ENCODE results near the gene PLEKHA8. TPM values are rescaled to one million over a fixed set of nuclear protein-coding genes. Genes with fewer than 3 reads are reported as not detected.
A peak's percentile ranks its signal among the peaks of the same experiment; 100 is the strongest.

Gene PLEKHA8
- total and polyA plus RNA-seq, 10 of the 15 experiments (the other 5 are each of a cell fraction or from before 2014, with no cell fraction given) = 1.1 to 13.2 (median 5.7) TPM

GRCh38 chr7:30001998-30002397 lies 26.2 kb upstream of the PLEKHA8 start:
- no peaks in the 10 kb centered on the region for H3K36me3 ChIP-seq (ENCODE audit: control insufficient read depth in 2 of 2, insufficient read depth in 2 of 2, low read length in 1 of 2)
- POLR2A ChIA-PET = interaction anchor here (0.6 kb wide), 1 partner anchor 21 kb away, joined by 3 read pairs; no protein-coding TSS in a partner anchor
- ATAC-seq = no peak
- no peak overlapping the region for H3K4me3 ChIP-seq
- no TSS peak for BruUV-seq (replicated peaks)
- no peak for DNase-seq (ENCODE audit: low read depth, low spot score)
- H3K9me3 ChIP-seq (replicated peaks; ENCODE audit: control insufficient read depth, insufficient read depth, low read length) = no peaks in the 10 kb centered on the region
- FAIRE-seq = peak; percentile 57
- in situ Hi-C loops (cut with MboI) (no loop called here), intact Hi-C loops (cut with micrococcal nuclease; ENCODE audit: unreplicated experiment) (no loop called here)
- 98% methylated on average over 2 of the region's 2 CpGs for WGBS (ENCODE audit: insufficient coverage, insufficient replicate concordance, low lambda C conversion rate, missing lambda C conversion rate)
- no peaks in the 10 kb centered on the region for H4K20me1 ChIP-seq (ENCODE audit: control insufficient read depth, insufficient read depth)
- no peaks in the 10 kb centered on the region for H3K79me2 ChIP-seq (ENCODE audit: control insufficient read depth, insufficient read depth, low read length)
- SMC1A ChIA-PET (ENCODE audit: uncharacterized antibody, unreplicated experiment) = interaction anchor here (0.9 to 1.1 kb wide), 3 partner anchors 9 to 43 kb away, joined by 3 to 5 read pairs (median 3); no protein-coding TSS in a partner anchor
- H3K9ac ChIP-seq (ENCODE audit: control insufficient read depth, insufficient read depth, low read length) = no peak overlapping the region
- TF ChIP-seq RAD51 (IDR thresholded peaks at IDR 0.05) (no peak), CUX1 (IDR thresholded peaks at IDR 0.05; ENCODE audit: insufficient replicate concordance, low read depth, low read length) (peak; percentile 16), MEF2B (IDR thresholded peaks at IDR 0.05; ENCODE audit: partially characterized antibody, poor library complexity, severe bottlenecking) (peak; percentile 71)
- no peak overlapping the region for H2AFZ ChIP-seq (ENCODE audit: control insufficient read depth, low read depth, low read length)
- RAD21 ChIA-PET (ENCODE audit: unreplicated experiment) = no interaction called here
- H3K4me1 ChIP-seq (ENCODE audit: control insufficient read depth, insufficient read depth, low read length) = no peaks in the 10 kb centered on the region
- CTCF ChIA-PET = interaction anchor here (0.8 kb wide), 1 partner anchor 59 kb away, joined by 3 read pairs; no protein-coding TSS in a partner anchor
- no peak overlapping the region for H3K27ac ChIP-seq (ENCODE audit: control insufficient read depth, insufficient read depth)
- no peaks in the 10 kb centered on the region for H3K27me3 ChIP-seq (replicated peaks in 1 of 2; ENCODE audit: control insufficient read depth in 2 of 2, insufficient read depth in 2 of 2, low read length in 1 of 2)
- no peak overlapping the region for H3K4me2 ChIP-seq (ENCODE audit: control insufficient read depth, insufficient read depth)
